SK-N-SH treated with all-trans-retinoic acid at 6 μM for 48 hours (cell line): Measurements from ENCODE around the gene DISP3.

Source experiments
- ATAC-seq: fragments of 200-7000 bp; cut with Tn5 transposase; 3 replicates; pipeline ENCODE4 v1.9.1; 2020; ENCODE audit warnings: mild to moderate bottlenecking, moderate library complexity
- ARNTL ChIP-seq: fragments of 450-650 bp; formaldehyde crosslinking; IDR thresholded peaks from 2 replicates; pipeline ENCODE4 v1.5.0; 2020; ENCODE audit warnings: low read depth, mild to moderate bottlenecking, moderate library complexity, borderline replicate concordance
- BACH2 ChIP-seq: fragments of 250-450 bp; sonication (Bioruptor Pico); IDR thresholded peaks from 2 replicates; pipeline ENCODE4 v1.9.0; 2021; ENCODE audit warnings: mild to moderate bottlenecking, borderline replicate concordance
- CSDC2 ChIP-seq: fragments of 250-450 bp; sonication (Bioruptor Pico); IDR thresholded peaks from 2 replicates; pipeline ENCODE4 v1.5.0; 2020; ENCODE audit warnings: mild to moderate bottlenecking, moderate library complexity
- ESRRG ChIP-seq: fragments of 250-450 bp; sonication (Bioruptor Pico); IDR thresholded peaks from 2 replicates; pipeline ENCODE4 v1.6.1; 2021; ENCODE audit warnings: mild to moderate bottlenecking
- GLIS3 ChIP-seq: fragments of 250-450 bp; sonication (Bioruptor Pico); IDR thresholded peaks from 2 replicates; pipeline ENCODE4 v1.5.0; 2020; ENCODE audit warnings: mild to moderate bottlenecking, moderate library complexity
- ISL1 ChIP-seq: fragments of 250-450 bp; sonication (Bioruptor Pico); IDR thresholded peaks from 2 replicates; pipeline ENCODE4 v2.1.2; 2022; ENCODE audit warnings: mild to moderate bottlenecking, moderate library complexity
- OSR1 ChIP-seq: fragments of 250-450 bp; sonication (Bioruptor Pico); IDR thresholded peaks from 2 replicates; pipeline ENCODE4 v1.8.0; 2022; ENCODE audit warnings: moderate library complexity, mild to moderate bottlenecking, inconsistent platforms
- PPARA ChIP-seq: fragments of 250-450 bp; sonication (Bioruptor Pico); IDR thresholded peaks from 2 replicates; pipeline ENCODE4 v1.5.0; 2020; ENCODE audit warnings: mild to moderate bottlenecking, borderline replicate concordance
- TOX ChIP-seq: fragments of 250-450 bp; sonication (Bioruptor Pico); IDR thresholded peaks from 2 replicates; pipeline ENCODE4 v1.8.0; 2021; ENCODE audit warnings: mild to moderate bottlenecking, moderate library complexity, borderline replicate concordance
- ZC3H10 ChIP-seq: fragments of 250-450 bp; sonication (Bioruptor Pico); IDR thresholded peaks from 2 replicates; pipeline ENCODE4 v1.5.1; 2021; ENCODE audit warnings: mild to moderate bottlenecking, moderate library complexity
- ZFP3 ChIP-seq: fragments of 250-450 bp; sonication (Bioruptor Pico); IDR thresholded peaks from 2 replicates; pipeline ENCODE4 v1.5.0; 2020; ENCODE audit warnings: mild to moderate bottlenecking, moderate library complexity
- ZFP30 ChIP-seq: fragments of 450-650 bp; formaldehyde crosslinking; IDR thresholded peaks from 2 replicates; pipeline ENCODE4 v1.5.0; 2022; ENCODE audit warnings: mild to moderate bottlenecking, moderate library complexity
- ZNF565 ChIP-seq: fragments of 450-650 bp; formaldehyde crosslinking; conservative IDR thresholded peaks from 2 replicates; pipeline ENCODE4 v1.5.0; 2020; ENCODE audit warnings: low read depth, mild to moderate bottlenecking, moderate library complexity
- ZNF8 ChIP-seq: fragments of 450-650 bp; formaldehyde crosslinking; IDR thresholded peaks from 2 replicates; pipeline ENCODE4 v1.5.0; 2020; ENCODE audit warnings: mild to moderate bottlenecking, moderate library complexity
- TF ChIP-seq, protein P1 (sequence below): fragments of 250-450 bp; sonication (Bioruptor Pico); IDR thresholded peaks from 2 replicates; pipeline ENCODE4 v1.5.1; 2020; ENCODE audit warnings: low read depth, mild to moderate bottlenecking, moderate library complexity
- TF ChIP-seq, protein P2 (sequence below): fragments of 250-450 bp; sonication (Bioruptor Pico); IDR thresholded peaks from 2 replicates; pipeline ENCODE4 v1.5.0; 2020; ENCODE audit warnings: mild to moderate bottlenecking, moderate library complexity
- TF ChIP-seq, protein P3 (sequence below): fragments of 250-450 bp; sonication (Bioruptor Pico); IDR thresholded peaks from 2 replicates; pipeline ENCODE4 v1.8.0; 2020; ENCODE audit warnings: mild to moderate bottlenecking, moderate library complexity, borderline replicate concordance
- TF ChIP-seq, protein P4 (sequence below): fragments of 250-450 bp; sonication (Bioruptor Pico); IDR thresholded peaks from 2 replicates; pipeline ENCODE4 v1.5.1; 2021; ENCODE audit warnings: mild to moderate bottlenecking, moderate library complexity

The DISP3 gene

DNA sequence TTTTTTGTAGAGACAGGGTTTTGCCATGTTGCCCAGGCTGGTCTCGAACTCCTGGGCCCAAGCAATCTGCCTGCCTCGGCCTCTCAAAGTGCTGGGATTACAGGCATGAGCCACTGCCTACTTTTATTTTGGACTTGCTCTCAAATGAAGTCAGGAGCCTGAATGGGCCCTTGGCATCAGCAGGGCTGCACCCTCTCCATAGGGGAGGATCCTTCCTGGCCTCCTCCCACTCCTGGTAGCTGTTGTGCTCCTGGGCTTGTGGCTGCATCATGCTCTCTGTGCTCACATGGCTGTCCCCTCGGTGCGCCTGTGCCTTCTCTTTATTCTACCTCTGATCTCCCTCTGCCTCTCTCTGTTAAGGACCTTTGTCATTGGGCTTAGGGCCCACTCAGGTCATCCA is 46.4 kb upstream of the DISP3 start:
- no peak for TF ChIP-seq ISL1 (CRISPR knock-in tag)
- no peak for TF ChIP-seq BACH2 (CRISPR knock-in tag)
- no peak for TF ChIP-seq OSR1
- no peak for TF ChIP-seq ARNTL (CRISPR knock-in tag)
- TF ChIP-seq, protein P1, sequence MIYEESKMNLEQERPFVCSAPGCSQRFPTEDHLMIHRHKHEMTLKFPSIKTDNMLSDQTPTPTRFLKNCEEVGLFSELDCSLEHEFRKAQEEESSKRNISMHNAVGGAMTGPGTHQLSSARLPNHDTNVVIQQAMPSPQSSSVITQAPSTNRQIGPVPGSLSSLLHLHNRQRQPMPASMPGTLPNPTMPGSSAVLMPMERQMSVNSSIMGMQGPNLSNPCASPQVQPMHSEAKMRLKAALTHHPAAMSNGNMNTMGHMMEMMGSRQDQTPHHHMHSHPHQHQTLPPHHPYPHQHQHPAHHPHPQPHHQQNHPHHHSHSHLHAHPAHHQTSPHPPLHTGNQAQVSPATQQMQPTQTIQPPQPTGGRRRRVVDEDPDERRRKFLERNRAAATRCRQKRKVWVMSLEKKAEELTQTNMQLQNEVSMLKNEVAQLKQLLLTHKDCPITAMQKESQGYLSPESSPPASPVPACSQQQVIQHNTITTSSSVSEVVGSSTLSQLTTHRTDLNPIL (CRISPR knock-in tag): no peak
- no peak for TF ChIP-seq TOX (CRISPR knock-in tag)
- no peak for TF ChIP-seq ZFP30
- TF ChIP-seq ZFP3 (CRISPR knock-in tag): no peak
- TF ChIP-seq CSDC2 (CRISPR knock-in tag): no peak
- TF ChIP-seq, protein P2, sequence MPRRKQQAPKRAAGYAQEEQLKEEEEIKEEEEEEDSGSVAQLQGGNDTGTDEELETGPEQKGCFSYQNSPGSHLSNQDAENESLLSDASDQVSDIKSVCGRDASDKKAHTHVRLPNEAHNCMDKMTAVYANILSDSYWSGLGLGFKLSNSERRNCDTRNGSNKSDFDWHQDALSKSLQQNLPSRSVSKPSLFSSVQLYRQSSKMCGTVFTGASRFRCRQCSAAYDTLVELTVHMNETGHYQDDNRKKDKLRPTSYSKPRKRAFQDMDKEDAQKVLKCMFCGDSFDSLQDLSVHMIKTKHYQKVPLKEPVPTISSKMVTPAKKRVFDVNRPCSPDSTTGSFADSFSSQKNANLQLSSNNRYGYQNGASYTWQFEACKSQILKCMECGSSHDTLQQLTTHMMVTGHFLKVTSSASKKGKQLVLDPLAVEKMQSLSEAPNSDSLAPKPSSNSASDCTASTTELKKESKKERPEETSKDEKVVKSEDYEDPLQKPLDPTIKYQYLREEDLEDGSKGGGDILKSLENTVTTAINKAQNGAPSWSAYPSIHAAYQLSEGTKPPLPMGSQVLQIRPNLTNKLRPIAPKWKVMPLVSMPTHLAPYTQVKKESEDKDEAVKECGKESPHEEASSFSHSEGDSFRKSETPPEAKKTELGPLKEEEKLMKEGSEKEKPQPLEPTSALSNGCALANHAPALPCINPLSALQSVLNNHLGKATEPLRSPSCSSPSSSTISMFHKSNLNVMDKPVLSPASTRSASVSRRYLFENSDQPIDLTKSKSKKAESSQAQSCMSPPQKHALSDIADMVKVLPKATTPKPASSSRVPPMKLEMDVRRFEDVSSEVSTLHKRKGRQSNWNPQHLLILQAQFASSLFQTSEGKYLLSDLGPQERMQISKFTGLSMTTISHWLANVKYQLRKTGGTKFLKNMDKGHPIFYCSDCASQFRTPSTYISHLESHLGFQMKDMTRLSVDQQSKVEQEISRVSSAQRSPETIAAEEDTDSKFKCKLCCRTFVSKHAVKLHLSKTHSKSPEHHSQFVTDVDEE (CRISPR knock-in tag): no peak
- TF ChIP-seq, protein P3, sequence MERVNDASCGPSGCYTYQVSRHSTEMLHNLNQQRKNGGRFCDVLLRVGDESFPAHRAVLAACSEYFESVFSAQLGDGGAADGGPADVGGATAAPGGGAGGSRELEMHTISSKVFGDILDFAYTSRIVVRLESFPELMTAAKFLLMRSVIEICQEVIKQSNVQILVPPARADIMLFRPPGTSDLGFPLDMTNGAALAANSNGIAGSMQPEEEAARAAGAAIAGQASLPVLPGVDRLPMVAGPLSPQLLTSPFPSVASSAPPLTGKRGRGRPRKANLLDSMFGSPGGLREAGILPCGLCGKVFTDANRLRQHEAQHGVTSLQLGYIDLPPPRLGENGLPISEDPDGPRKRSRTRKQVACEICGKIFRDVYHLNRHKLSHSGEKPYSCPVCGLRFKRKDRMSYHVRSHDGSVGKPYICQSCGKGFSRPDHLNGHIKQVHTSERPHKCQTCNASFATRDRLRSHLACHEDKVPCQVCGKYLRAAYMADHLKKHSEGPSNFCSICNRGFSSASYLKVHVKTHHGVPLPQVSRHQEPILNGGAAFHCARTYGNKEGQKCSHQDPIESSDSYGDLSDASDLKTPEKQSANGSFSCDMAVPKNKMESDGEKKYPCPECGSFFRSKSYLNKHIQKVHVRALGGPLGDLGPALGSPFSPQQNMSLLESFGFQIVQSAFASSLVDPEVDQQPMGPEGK (CRISPR knock-in tag): no peak
- no peak for TF ChIP-seq PPARA (CRISPR knock-in tag)
- no peak for TF ChIP-seq GLIS3 (CRISPR knock-in tag)
- ATAC-seq: no peak

DNA sequence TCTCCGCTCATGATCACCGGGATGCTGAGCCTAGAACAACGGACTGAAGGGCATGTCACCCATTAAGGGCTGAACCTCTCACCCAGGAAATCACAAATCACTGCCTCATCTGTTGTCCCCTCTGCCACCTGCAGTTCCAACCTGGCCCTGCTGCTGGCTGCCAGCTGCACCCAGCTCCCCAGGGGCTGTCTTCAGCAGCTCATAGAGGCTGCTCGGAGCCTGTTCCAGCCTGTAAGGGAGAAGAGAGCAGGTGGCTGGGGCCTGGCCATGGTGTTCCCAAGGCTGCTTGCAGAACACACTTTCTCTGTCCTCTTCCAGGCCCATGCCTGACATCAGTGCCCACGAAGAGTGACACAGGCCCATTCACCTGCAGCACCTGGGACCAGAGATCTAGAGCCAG is 44.5 kb upstream of the DISP3 start:
- ATAC-seq: no peak

DNA sequence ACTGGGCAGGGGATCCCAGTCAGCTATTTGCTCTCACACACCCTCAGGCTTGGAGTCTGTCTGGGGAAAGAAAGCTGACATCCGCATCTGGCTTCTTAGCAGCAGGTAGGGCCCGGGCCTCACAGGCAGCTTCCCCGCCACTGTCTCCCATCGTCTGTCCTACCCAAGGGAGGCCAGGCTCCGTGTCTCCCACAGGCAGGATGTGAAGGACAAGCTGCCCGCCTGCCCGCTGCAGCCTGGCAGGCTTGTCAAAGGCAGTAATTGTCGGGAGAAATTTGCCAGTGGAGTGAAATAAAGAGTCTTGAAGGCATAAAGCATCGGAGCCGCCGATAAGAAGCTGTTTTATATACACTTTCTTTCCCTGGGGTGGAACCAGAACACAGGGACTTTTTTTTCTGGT is 44.0 kb upstream of the DISP3 start:
- no peak; the same call in 2 of the 3 replicates for ATAC-seq
- no peak for TF ChIP-seq OSR1

More for the DNA sequence above, 44.5 kb upstream of the DISP3 start:
- TF ChIP-seq ZC3H10 (CRISPR knock-in tag): no peak

DNA sequence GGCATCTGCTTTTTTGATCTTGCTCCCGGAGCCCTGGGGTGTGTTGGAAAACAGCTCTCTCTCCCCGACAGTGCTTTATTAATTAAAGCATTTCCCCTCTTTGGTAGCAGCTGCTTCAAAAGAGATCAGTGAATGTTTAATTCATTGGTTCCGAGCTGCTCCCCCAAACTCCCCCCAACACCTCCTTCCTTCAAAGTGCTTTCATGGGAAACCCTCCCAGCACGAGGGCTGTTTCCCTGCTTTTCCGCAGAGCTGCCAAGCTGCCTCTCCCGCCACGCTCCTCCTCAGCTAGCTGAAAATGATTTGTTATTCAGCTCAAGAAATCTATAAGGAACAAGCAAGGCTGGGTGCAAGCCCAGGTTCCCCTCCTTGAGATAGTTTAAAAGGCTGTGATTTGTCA is 40.0 kb upstream of the DISP3 start:
- TF ChIP-seq ZNF8 (CRISPR knock-in tag) (no peak), ARNTL (CRISPR knock-in tag) (no peak), ZNF565 (CRISPR knock-in tag) (no peak), ESRRG (no peak)
- TF ChIP-seq, protein P4, sequence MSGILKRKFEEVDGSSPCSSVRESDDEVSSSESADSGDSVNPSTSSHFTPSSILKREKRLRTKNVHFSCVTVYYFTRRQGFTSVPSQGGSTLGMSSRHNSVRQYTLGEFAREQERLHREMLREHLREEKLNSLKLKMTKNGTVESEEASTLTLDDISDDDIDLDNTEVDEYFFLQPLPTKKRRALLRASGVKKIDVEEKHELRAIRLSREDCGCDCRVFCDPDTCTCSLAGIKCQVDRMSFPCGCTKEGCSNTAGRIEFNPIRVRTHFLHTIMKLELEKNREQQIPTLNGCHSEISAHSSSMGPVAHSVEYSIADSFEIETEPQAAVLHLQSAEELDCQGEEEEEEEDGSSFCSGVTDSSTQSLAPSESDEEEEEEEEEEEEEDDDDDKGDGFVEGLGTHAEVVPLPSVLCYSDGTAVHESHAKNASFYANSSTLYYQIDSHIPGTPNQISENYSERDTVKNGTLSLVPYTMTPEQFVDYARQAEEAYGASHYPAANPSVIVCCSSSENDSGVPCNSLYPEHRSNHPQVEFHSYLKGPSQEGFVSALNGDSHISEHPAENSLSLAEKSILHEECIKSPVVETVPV (CRISPR knock-in tag): no peak
- TF ChIP-seq, protein P3 (CRISPR knock-in tag): no peak
- ATAC-seq: no peak
